Measurements from ENCODE around the gene UBE2A.

Gene UBE2A

DNA sequence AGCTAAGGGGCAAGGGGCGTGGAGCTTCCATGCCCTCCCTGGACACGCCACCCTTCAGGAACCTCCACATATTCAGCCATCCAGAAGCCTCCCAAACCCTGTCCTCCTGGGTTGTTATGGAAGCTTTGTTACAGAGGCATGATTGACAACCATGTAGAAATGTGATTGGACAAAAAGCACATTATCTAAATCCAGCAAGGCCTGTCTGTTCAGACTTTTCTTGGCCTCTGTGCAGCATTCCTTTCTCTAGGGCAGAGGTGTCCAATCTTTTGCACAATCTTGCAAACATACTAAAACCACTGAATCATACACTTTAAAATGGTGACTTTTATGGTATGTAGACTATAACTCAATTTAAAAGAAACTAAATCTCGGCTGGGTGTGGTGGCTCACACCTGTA, 21.9 kb upstream of the UBE2A start:
- TF ChIP-seq, protein P1, sequence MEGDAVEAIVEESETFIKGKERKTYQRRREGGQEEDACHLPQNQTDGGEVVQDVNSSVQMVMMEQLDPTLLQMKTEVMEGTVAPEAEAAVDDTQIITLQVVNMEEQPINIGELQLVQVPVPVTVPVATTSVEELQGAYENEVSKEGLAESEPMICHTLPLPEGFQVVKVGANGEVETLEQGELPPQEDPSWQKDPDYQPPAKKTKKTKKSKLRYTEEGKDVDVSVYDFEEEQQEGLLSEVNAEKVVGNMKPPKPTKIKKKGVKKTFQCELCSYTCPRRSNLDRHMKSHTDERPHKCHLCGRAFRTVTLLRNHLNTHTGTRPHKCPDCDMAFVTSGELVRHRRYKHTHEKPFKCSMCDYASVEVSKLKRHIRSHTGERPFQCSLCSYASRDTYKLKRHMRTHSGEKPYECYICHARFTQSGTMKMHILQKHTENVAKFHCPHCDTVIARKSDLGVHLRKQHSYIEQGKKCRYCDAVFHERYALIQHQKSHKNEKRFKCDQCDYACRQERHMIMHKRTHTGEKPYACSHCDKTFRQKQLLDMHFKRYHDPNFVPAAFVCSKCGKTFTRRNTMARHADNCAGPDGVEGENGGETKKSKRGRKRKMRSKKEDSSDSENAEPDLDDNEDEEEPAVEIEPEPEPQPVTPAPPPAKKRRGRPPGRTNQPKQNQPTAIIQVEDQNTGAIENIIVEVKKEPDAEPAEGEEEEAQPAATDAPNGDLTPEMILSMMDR (IDR thresholded peaks at IDR 0.05; ENCODE audit: control extremely low read depth, extremely low read depth, low read depth, missing control alignments): no peak
- ChIA-PET CTCF (no interaction called here), POLR2A (no interaction called here)
- no peak for DNase-seq (ENCODE audit: extremely low spot score)

DNA sequence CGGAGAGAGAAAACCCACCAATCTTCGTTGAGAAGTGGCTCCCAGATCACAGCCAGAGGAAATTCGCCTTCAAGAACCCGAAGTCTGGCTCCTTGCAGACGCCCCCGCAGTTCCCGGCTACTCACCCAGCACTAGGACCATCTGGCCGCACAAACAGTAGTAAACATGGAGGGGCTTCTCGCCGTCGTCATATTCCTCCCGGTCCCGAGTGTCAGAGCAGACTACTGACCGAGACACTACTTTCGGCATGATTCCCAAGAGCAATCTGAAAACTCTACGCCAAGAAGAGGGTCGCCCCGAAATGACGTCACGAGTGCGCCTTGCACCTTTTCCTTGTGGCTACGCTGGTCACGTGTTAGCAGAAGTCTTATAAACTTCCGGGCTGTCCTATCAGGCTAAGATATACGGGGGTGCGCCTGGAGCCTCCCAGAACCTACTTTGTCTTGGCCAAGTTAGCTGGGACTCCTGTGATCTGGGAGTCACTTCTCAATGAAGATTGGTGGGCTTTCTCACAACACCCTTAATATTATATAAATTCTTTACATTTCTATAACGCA, 9.2 kb upstream of the UBE2A start, which contains the start of gene STEEP1:
Gene STEEP1 (minus strand): TSS at position 303 of the 557 bp plus-strand sequence. CDS start 54 bp downstream, at position 249.
- TF ChIP-seq, protein P1 (IDR thresholded peaks at IDR 0.05; ENCODE audit: control extremely low read depth, extremely low read depth, low read depth, missing control alignments): no peak
- CTCF ChIA-PET: no interaction called here
- POLR2A ChIA-PET: interaction anchor here (1.5 kb wide), 1 partner anchor 9 kb away, joined by 6 read pairs; the partner anchor contains the start of gene UBE2A
- DNase-seq (ENCODE audit: extremely low spot score): peak; percentile 84

DNA sequence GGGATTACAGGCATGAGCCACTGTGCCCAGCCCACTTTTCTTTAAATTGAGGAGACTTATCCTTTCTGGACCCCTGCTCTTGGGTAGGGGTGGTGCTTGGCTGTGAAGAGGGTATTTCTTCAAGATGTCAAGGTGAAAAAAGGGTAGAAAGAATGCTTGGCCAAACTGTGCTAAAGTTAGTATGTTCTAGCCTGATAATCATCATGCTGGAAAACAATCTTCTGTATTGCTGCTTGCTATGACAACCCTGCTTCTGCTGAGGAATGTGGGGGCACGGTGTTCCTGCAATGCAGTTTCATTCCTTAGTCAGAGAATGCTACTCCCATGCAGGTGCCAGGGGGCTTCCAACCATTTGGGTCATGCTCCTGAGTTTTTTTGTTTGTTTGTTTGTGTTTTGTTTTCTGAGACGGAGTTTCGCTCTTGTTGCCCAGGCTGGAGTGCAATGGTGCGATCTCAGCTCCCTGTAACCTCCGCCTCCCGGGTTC, 4.0 kb upstream of the UBE2A start:
- ChIA-PET CTCF (no interaction called here), POLR2A (no interaction called here)
- DNase-seq (ENCODE audit: extremely low spot score): no peak
- TF ChIP-seq, protein P1 (IDR thresholded peaks at IDR 0.05; ENCODE audit: control extremely low read depth, extremely low read depth, low read depth, missing control alignments): no peak

DNA sequence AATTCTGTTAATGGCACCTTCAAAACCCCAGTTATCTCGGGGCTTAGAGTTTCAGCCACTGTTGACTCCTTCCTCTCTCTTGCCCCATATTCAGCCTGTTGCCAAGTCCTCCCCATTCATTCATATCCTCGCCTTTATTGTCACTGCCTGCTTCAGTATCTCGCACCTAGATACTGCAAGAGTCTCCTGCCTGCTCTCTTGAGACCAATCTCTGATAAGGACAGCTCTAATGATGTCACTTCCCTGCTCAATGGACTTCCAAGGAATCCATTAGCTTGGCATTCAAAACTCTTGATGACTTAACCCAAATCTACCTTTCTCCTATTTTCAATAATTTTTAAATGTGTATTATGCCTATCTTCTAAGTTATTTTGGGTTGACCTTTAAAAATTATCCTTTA, 1.1 kb upstream of the UBE2A start:
- POLR2A ChIA-PET: no interaction called here
- TF ChIP-seq, protein P1 (IDR thresholded peaks at IDR 0.05; ENCODE audit: control extremely low read depth, extremely low read depth, low read depth, missing control alignments): no peak
- CTCF ChIA-PET: interaction anchor here (1.1 kb wide), 1 partner anchor 45 kb away, joined by 3 read pairs; no protein-coding TSS in a partner anchor
- no peak for DNase-seq (ENCODE audit: extremely low spot score)

DNA sequence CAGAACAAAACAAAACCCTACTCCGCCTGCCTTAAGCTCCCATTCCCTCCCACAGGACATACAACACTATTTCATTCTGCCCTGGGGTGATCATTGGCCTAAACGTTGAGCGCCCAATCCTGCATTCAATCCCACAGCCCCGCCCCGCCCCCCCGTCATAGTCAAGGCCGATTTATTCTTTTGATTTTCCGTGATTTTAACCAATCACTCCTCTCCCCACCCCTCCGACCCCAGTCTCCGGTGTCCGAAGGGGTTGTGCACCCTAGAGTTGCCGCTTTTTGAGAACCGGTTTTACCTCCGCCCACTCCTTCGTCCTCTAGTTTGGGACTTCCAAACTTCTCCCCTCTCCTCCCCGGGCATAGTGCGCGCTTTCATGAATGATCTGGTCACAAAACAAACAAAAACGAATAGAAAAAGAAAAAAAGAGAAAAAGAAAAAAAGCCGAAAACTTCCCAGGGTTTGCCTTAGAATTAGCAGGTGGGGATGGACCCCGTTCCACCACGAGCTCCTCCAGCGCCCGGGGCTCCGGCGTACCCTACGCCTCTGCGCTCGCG, 446 bp upstream of the UBE2A start:
- TF ChIP-seq, protein P1 (IDR thresholded peaks at IDR 0.05; ENCODE audit: control extremely low read depth, extremely low read depth, low read depth, missing control alignments): no peak
- peak; percentile 28 for DNase-seq (ENCODE audit: extremely low spot score)
- CTCF ChIA-PET: interaction anchor here (1.1 to 1.3 kb wide), 2 partner anchors 15 to 44 kb away, joined by 3 to 4 read pairs; no protein-coding TSS in a partner anchor
- POLR2A ChIA-PET: interaction anchor here (0.5 to 1.4 kb wide), 5 partner anchors 9 to 218 kb away, joined by 3 to 9 read pairs (median 5); partner anchors contain the start of gene RPL39

DNA sequence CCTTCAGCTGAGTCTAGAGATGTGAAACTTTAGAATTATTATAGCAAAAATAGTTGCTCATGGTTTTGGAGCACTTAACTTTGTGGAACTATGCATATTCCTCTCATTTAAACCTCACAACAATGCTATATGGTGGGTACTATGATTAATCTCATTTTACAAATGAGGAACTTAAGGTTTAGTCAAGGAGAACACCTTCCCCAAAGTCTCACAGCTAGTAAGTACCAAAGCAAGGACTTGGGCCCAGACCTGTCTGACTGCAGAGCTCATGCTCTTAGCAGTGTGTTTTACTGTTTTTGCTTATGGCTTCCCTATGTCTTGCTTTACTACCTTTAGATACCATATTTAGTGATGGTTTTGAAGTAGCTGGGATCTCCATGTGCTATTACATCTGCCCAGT, 5.1 kb downstream of the UBE2A start:
- ChIA-PET POLR2A (no interaction called here), CTCF (interaction anchor here (1.4 kb wide), 2 partner anchors 10 to 30 kb away, joined by 3 to 5 read pairs; no protein-coding TSS in a partner anchor)
- DNase-seq (ENCODE audit: extremely low spot score): no peak
- TF ChIP-seq, protein P1 (IDR thresholded peaks at IDR 0.05; ENCODE audit: control extremely low read depth, extremely low read depth, low read depth, missing control alignments): no peak
